Body of pancreas (tissue), 4 donors: ENCODE results near the gene SMIM28. TPM values are rescaled to one million over a fixed set of nuclear protein-coding genes. Genes with fewer than 3 reads are reported as not detected.

Source experiments
- ATAC-seq: fragments of 150-250 bp; one replicate; pipeline ENCODE4 v1.9.1; 2016
- DNase-seq, 4 donors: peaks; one replicate each; pipeline ENCODE4 v3.0.0-alpha.2; 2019
- H3K27ac ChIP-seq, 4 donors: fragments of 200-600 bp; sonication (generic); 1 replicate in 3 of 4; 2 replicates in 1 of 4; pipeline versions ENCODE4 v1.5.1 to v1.6.1; 2016 to 2019; ENCODE audit warnings: mild to moderate bottlenecking in 1 of 4, mixed read lengths in 1 of 4, moderate library complexity in 1 of 4
- H3K27me3 ChIP-seq, 2 donors: fragments of 200-600 bp; sonication (generic); one replicate each; pipeline ENCODE4 v1.6.0; 2016; ENCODE audit warnings: mild to moderate bottlenecking in 1 of 2
- H3K36me3 ChIP-seq, 2 donors: fragments of 200-600 bp; sonication (generic); replicated peaks in 1 of 2; 2 replicates each; pipeline ENCODE4 v1.5.1; 2016; ENCODE audit warnings: low read depth in 2 of 2; ENCODE audit not compliant: insufficient read depth in 1 of 2
- H3K4me1 ChIP-seq: fragments of 200-600 bp; sonication (generic); one replicate; pipeline ENCODE4 v1.6.0; 2016
- H3K4me3 ChIP-seq, 2 donors: fragments of 200-600 bp; sonication (generic); 1 replicate in 1 of 2; 2 replicates in 1 of 2; pipeline ENCODE4 v1.5.1; 2016 to 2019
- H3K9me3 ChIP-seq, 3 donors: fragments of 200-600 bp; sonication (generic); 1 replicate in 2 of 3; 2 replicates in 1 of 3; pipeline ENCODE4 v1.5.1; 2016
- POLR2A ChIP-seq, 3 donors: fragments of 450-650 bp; IDR thresholded peaks; one replicate each; pipeline ENCODE4 v1.6.1; 2016; ENCODE audit warnings: antibody characterized with exemption in 3 of 3, mild to moderate bottlenecking in 2 of 3
- WGBS, 2 donors: methylation state at CpG; one replicate each; pipeline ENCODE4 v1.1.5; 2017; 5-methylcytosine and 5-hydroxymethylcytosine counted together
- intact Hi-C: fragments of 100-400 bp; cut with DNase I; formaldehyde crosslinking; loops from one replicate; pipeline ENCODE4 v1.15.1; 2023
- total RNA-seq, 2 donors: library from RNA; depleted of rRNA; stranded (reverse); fragments of >200 nt; gene quantifications; one replicate each; pipeline ENCODE4 v1.1.0, GENCODE V29; 2016
- TF ChIP-seq, protein P1 (sequence below), 7 experiments: fragments of 450-650 bp in 4 of 7; fragments of 200-600 bp in 3 of 7; sonication (generic) in 3 of 7; IDR thresholded peaks; one replicate each; pipeline ENCODE4 v1.5.1; 2016 to 2019; ENCODE audit warnings: antibody characterized with exemption in 7 of 7

The SMIM28 gene
- total RNA-seq, 2 donors from 2014 or later, result not detected

DNA sequence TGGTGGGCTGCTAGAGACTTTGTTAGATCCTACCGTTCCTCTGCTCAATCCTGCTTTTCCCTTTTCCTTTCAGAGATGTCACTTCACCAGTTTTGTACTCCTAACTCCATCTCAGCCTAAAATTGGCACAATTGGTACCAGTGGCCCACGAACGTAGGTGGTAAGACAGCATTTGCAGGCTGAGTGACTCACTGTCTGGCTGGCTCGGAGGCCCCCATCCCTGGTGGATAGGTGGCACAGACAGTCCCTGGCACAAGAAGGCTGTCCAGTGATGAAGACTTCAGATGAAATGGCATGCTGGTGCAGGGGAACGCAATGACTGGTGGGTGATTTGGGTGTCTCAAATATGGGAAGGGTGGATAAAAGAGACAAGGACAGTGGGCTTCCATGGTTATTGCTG, 37.4 kb downstream of the SMIM28 start:
- H3K27me3 ChIP-seq, result no peaks in the 10 kb centered on the region
- TF ChIP-seq, protein P1, sequence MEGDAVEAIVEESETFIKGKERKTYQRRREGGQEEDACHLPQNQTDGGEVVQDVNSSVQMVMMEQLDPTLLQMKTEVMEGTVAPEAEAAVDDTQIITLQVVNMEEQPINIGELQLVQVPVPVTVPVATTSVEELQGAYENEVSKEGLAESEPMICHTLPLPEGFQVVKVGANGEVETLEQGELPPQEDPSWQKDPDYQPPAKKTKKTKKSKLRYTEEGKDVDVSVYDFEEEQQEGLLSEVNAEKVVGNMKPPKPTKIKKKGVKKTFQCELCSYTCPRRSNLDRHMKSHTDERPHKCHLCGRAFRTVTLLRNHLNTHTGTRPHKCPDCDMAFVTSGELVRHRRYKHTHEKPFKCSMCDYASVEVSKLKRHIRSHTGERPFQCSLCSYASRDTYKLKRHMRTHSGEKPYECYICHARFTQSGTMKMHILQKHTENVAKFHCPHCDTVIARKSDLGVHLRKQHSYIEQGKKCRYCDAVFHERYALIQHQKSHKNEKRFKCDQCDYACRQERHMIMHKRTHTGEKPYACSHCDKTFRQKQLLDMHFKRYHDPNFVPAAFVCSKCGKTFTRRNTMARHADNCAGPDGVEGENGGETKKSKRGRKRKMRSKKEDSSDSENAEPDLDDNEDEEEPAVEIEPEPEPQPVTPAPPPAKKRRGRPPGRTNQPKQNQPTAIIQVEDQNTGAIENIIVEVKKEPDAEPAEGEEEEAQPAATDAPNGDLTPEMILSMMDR (IDR thresholded peaks at IDR 0.05), result no peak
- no peak for TF ChIP-seq POLR2A (IDR thresholded peaks at IDR 0.05)
- intact Hi-C loops, result no loop called here
- H3K4me1 ChIP-seq, result peaks cover 2% of the 10 kb centered on the region
- peaks cover 0 to 14% of the 10 kb centered on the region in 2 donors for H3K36me3 ChIP-seq
- H3K4me3 ChIP-seq, result no peak overlapping the region
- DNase-seq (no peak), ATAC-seq (no peak)
- no peak overlapping the region for H3K27ac ChIP-seq
- no peaks in the 10 kb centered on the region for H3K9me3 ChIP-seq
- WGBS, 2 donors, result 82 to 91% methylated on average over 5 of the region's 5 CpGs

DNA sequence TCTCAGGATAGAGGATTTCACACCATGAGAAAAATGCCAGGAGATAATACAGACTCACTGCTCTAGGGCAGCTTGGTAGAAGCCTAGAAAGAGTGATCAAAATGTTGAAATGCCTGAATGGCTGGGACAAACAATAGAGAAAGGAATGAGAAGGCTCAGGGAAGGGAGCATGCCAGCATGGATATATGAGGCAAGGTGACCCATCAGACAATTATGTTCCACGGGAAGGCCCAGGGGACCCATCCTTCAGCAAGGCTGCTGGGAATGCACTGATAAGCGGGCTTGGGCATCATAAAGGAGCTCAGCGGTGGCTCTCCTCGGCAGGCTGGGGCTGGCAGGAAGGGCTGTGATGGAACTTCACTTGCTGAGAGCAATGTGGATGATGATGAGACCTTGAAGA, 38.5 kb downstream of the SMIM28 start:
- H3K4me1 ChIP-seq, result no peaks in the 10 kb centered on the region
- WGBS, 2 donors, result 82 to 88% methylated on average over 4 of the region's 4 CpGs
- TF ChIP-seq, protein P1 (IDR thresholded peaks at IDR 0.05), result no peak
- no peak for TF ChIP-seq POLR2A (IDR thresholded peaks at IDR 0.05)
- no peaks in the 10 kb centered on the region for H3K27me3 ChIP-seq
- H3K4me3 ChIP-seq, result no peak overlapping the region
- no peak for ATAC-seq
- H3K9me3 ChIP-seq, result no peaks in the 10 kb centered on the region
- intact Hi-C loops, result no loop called here
- H3K27ac ChIP-seq, result no peak overlapping the region
- DNase-seq, result no peak
- H3K36me3 ChIP-seq, result peaks cover 0 to 14% of the 10 kb centered on the region in 2 donors

DNA sequence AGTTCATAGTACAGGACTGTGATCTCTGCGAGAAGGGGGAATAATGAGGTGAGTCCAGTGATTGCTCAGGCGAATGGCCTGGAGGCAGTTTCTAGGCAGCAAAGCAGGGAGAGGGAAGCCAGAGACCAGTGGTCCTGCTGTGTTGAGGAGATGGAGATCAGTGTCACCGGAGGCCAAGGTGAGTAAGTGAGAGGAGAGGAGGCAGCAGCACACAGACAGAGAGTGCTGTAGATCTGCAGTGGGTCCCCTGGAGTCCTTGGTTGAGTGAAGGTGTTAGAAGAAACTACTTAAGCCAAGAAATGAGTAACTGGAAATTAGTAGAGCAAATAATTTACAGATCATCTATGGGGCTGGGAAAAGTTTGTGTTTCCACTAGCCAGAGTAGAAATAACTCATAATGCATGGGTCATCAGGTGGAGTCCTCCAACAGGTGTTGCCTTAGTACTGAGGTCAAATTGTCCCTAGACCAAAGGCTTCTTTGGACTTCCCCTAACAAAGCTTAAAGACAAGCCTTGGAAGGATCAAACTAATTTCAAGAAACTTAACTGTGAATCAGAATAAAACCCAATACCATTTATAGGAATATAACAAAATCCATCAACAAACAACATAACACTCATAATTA, 39.9 kb downstream of the SMIM28 start:
- Histone ChIP-seq H3K4me3 (no peak overlapping the region), H3K27ac (no peak overlapping the region), H3K4me1 (no peaks in the 10 kb centered on the region), H3K36me3 (peaks cover 0 to 9% of the 10 kb centered on the region in 2 donors), H3K9me3 (no peaks in the 10 kb centered on the region), H3K27me3 (no peaks in the 10 kb centered on the region)
- no peak for ATAC-seq
- no peak for TF ChIP-seq POLR2A (IDR thresholded peaks at IDR 0.05)
- TF ChIP-seq, protein P1 (IDR thresholded peaks at IDR 0.05), result no peak
- intact Hi-C loops, result no loop called here
- DNase-seq, result no peak
- 90 to 97% methylated on average over 3 of the region's 3 CpGs for WGBS, 2 donors

DNA sequence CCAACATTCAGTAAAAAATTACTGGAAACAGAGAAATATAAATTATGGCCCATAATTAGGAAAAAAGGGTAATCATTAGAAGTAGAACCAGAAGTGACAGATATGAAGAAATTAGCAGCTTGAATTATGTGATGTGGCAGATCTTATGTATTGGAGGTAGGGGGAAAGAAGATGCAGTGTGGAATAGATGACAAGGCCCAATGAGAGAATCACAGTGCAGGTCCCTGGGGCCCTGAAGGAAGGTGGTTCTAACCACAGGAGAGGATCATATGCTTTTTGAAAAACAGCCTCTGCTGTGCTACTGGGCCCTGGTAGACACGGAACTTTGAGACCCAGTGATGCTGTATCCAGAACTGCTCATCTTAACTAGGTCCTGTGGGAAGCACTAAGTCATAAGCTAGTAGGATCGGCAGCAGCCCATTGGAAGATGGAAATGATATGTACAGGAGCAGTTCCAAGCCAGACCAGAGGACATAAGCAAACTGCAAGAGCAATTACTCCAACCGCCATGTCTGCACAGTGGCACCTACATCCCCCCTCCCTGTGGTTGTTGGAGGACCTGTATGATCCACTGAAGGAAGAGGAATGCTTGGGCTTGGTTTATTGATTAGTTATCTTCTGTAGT, 40.5 kb downstream of the SMIM28 start:
- Histone ChIP-seq H3K27me3 (no peaks in the 10 kb centered on the region), H3K27ac (no peak overlapping the region), H3K36me3 (peaks cover 0 to 3% of the 10 kb centered on the region in 2 donors), H3K9me3 (no peaks in the 10 kb centered on the region), H3K4me1 (no peaks in the 10 kb centered on the region), H3K4me3 (no peak overlapping the region)
- intact Hi-C loops, result no loop called here
- WGBS, 2 donors, result 95 to 96% methylated on average over 3 of the region's 3 CpGs
- no peak for DNase-seq
- no peak for TF ChIP-seq POLR2A (IDR thresholded peaks at IDR 0.05)
- TF ChIP-seq, protein P1 (IDR thresholded peaks at IDR 0.05), result no peak
- ATAC-seq, result no peak

DNA sequence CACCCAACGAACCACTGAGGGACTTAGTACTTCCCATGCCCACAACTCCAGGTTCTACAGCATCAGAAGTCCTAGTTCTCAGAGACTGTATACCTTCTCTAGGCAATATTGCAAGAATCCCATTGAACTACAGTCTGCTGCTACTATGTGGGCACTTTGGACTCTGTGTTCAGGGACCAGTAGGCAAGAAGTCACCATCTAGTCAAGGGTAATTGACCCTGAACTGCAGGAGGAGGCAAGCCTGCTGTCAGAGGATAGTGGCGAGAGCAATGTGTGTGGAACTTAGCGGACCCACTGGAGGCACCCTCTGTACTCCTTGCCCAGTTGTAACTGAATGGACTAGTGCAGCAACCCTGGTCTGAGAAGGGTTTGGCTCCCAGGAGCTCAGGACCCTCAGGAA, 42.1 kb downstream of the SMIM28 start:
- Histone ChIP-seq H3K27me3 (no peaks in the 10 kb centered on the region), H3K9me3 (no peaks in the 10 kb centered on the region), H3K4me3 (no peak overlapping the region), H3K27ac (no peak overlapping the region), H3K4me1 (no peaks in the 10 kb centered on the region), H3K36me3 (peaks cover 0 to 2% of the 10 kb centered on the region in 2 donors)
- no peak for ATAC-seq
- intact Hi-C loops, result no loop called here
- TF ChIP-seq POLR2A (IDR thresholded peaks at IDR 0.05), result no peak
- TF ChIP-seq, protein P1 (IDR thresholded peaks at IDR 0.05), result no peak
- WGBS, 2 donors, result 90 to 92% methylated on average over 2 to 3 of the region's 3 CpGs
- no peak for DNase-seq
